NCI-H748 treated with DMSO at 0.1 percent for 48 hours (cell line): ENCODE measurements around the gene CSK.
"Not testable (repeated sequence)": the region's sequence is repeated elsewhere in the genome, so short reads cannot be mapped to it uniquely, and the experiment has no call there.

Source experiments
- DNase-seq: peaks from one replicate; lab custom pipeline; 2025; lab: John Stamatoyannopoulos, UW

The CSK gene

GRCh38 chr15:74781431-74782258, at the start of gene CSK:
Gene CSK (plus strand): TSS chr15:74782080. CDS start chr15:74798298, 16,218 bp downstream.
- DNase-seq, result no peak

GRCh38 chr15:74732846-74733245, 49.0 kb upstream of the CSK start:
- DNase-seq, result no peak

- DNase-seq, result no peak
Observed at GRCh38 chr15:74733269-74733668, 48.6 kb upstream of the CSK start.

GRCh38 chr15:74735305-74735704, 46.6 kb upstream of the CSK start:
- no peak for DNase-seq

- DNase-seq, result not testable (repeated sequence)
Observed at GRCh38 chr15:74738239-74738638, 43.6 kb upstream of the CSK start.

GRCh38 chr15:74742422-74742821, 39.5 kb upstream of the CSK start:
- DNase-seq, result no peak

- DNase-seq, result no peak
Observed at GRCh38 chr15:74746389-74746788, 35.5 kb upstream of the CSK start.

GRCh38 chr15:74748322-74748946, 33.4 kb upstream of the CSK start, which contains the start of gene CYP1A2:
Gene CYP1A2 (plus strand): TSS chr15:74748845. CDS start chr15:74749739, 894 bp downstream.
- no peak for DNase-seq

GRCh38 chr15:74749832-74750231, 32.0 kb upstream of the CSK start:
- no peak for DNase-seq

GRCh38 chr15:74750751-74751150, 31.1 kb upstream of the CSK start:
- DNase-seq, result no peak

- DNase-seq, result no peak
Observed at GRCh38 chr15:74752011-74752410, 29.9 kb upstream of the CSK start.

GRCh38 chr15:74752531-74752930, 29.3 kb upstream of the CSK start:
- DNase-seq, result no peak

GRCh38 chr15:74754593-74755215, 27.2 kb upstream of the CSK start:
- no peak for DNase-seq

GRCh38 chr15:74758736-74759135, 23.1 kb upstream of the CSK start:
- no peak for DNase-seq

- DNase-seq, result no peak
Observed at GRCh38 chr15:74762791-74763150, 19.1 kb upstream of the CSK start.

- DNase-seq, result no peak
Observed at GRCh38 chr15:74763416-74763815, 18.5 kb upstream of the CSK start.

- DNase-seq, result no peak
Observed at GRCh38 chr15:74767167-74768098, 14.4 kb upstream of the CSK start.

GRCh38 chr15:74768099-74768770, 13.6 kb upstream of the CSK start:
- DNase-seq, result no peak

GRCh38 chr15:74768771-74769342, 13.0 kb upstream of the CSK start:
- DNase-seq, result peak; percentile 16

GRCh38 chr15:74769463-74770025, 12.3 kb upstream of the CSK start:
- DNase-seq, result no peak
